ENCODE results near the gene SLC6A12. TPM values are rescaled to one million over a fixed set of nuclear protein-coding genes. Genes with fewer than 3 reads are reported as not detected.
A peak's percentile ranks its signal among the peaks of the same experiment; 100 is the strongest.

SLC6A12 gene
- total RNA-seq, 1 experiment from 2014 or later = 0.17 TPM

DNA sequence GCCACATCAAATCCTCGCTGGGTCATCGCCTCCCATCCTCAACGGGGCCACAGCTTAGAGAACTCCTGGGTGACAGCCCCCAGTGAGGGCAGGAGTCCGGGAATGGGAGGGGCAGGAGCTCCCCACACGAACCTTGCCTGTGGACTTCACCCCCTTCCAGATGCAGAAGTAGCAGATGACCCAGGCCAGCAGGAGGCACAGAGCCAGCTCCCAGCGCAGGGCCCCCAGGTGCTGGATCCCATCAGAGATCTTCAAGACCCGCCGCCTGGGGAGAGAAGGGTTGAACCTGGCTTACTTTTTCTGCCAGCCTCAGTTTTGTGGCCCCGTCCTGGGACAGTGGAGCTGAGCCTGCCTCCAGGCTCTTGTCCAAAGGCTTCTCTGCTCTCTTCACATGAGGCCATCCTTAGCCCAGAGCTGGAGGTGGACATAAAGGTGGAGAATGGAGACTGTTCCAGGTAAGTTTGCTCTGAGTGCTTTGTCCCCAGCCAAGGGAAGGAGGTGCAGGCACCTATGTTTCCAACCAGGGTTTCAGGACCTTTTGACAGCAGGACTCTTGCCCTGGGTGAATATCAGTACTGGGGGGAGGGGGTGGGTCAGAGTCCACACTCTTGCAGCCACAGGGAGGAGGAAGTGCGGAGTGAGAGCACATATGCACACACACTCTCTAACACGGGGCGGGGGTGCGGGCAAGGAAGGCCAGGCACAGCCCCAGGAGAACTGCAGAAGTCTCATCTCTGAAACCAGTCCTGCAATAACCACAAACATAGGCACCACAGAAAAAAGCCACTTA is 23.3 kb upstream of the SLC6A12 start:
- H4K8ac ChIP-seq (replicated peaks; ENCODE audit: insufficient read length, low read depth, low read length) = no peak overlapping the region
- H3K9me3 ChIP-seq (ENCODE audit: control insufficient read depth, low read depth, low read length) = peaks cover 8% of the 10 kb centered on the region
- H2BK120ac ChIP-seq (ENCODE audit: low read depth, low read length, poor library complexity, severe bottlenecking) = no peak overlapping the region
- H3K23ac ChIP-seq (ENCODE audit: insufficient read length, low read depth, low read length) = no peak overlapping the region
- H2BK20ac ChIP-seq (ENCODE audit: low read depth, low read length, poor library complexity, severe bottlenecking) = no peak overlapping the region
- H2BK12ac ChIP-seq (ENCODE audit: insufficient read length, low read depth, low read length) = no peak overlapping the region
- no CpG with 5 or more reads among the region's 13 CpGs for WGBS (ENCODE audit: extremely low coverage, insufficient read length, low lambda C conversion rate)
- H3T11ph ChIP-seq (ENCODE audit: low read length) = no peak overlapping the region
- H2AFZ ChIP-seq (ENCODE audit: low read length) = no peak overlapping the region
- Mint-ChIP-seq H3K36me3 (ENCODE audit: insufficient read depth in 1 of 3, low read depth in 3 of 3) (peaks cover 3 to 17% (median 13%) of the 10 kb centered on the region in 3 experiments; a peak in 6 of 7 replicates), H3K27ac (no peak overlapping the region), H3K27me3 (ENCODE audit: low read depth) (peaks cover 14% of the 10 kb centered on the region), H3K9me3 (peaks cover 23 to 26% of the 10 kb centered on the region in 2 experiments), H3K4me1 (peaks cover 0 to 8% of the 10 kb centered on the region in 2 experiments; a peak in 2 of 4 replicates), H3K4me3 (no peak overlapping the region)
- no peak overlapping the region for H2AK5ac ChIP-seq (ENCODE audit: insufficient read length, low read length)
- H4K91ac ChIP-seq (ENCODE audit: insufficient read length, low read depth, low read length) = no peak overlapping the region
- no peak overlapping the region for H2BK5ac ChIP-seq (ENCODE audit: insufficient read length, low read length)
- H3K4ac ChIP-seq (ENCODE audit: low read depth, low read length) = no peak overlapping the region
- H3K79me2 ChIP-seq (ENCODE audit: insufficient read depth, low read length) = no peaks in the 10 kb centered on the region
- H3K4me2 ChIP-seq (ENCODE audit: insufficient read depth, insufficient read length, low read length) = no peak overlapping the region
- TF ChIP-seq CTCF (conservative IDR thresholded peaks at IDR 0.05) = no peak
- H2BK15ac ChIP-seq (ENCODE audit: low read depth, low read length) = no peak overlapping the region
- no peak overlapping the region for H3K27ac ChIP-seq (ENCODE audit: insufficient read length, low read depth, low read length)
- no peaks in the 10 kb centered on the region for H3K4me1 ChIP-seq (ENCODE audit: insufficient read depth, low read length)
- peak; percentile 17 for DNase-seq
- H3K27me3 ChIP-seq (ENCODE audit: insufficient read depth, low read length) = no peaks in the 10 kb centered on the region
- no peaks in the 10 kb centered on the region for H4K20me1 ChIP-seq (ENCODE audit: control insufficient read depth, insufficient read depth, insufficient read length)
- H3K56ac ChIP-seq (ENCODE audit: insufficient read length, low read depth, low read length) = no peak overlapping the region
- no peak overlapping the region for H4K5ac ChIP-seq (ENCODE audit: insufficient read length, low read depth, low read length)
- no peak overlapping the region for H3K9ac ChIP-seq (ENCODE audit: extremely low read depth, insufficient read length, low read length)
- no peak overlapping the region for H3K18ac ChIP-seq (ENCODE audit: insufficient read length, low read depth, low read length)
- no peak overlapping the region for H3K14ac ChIP-seq (ENCODE audit: insufficient read depth, low read length)
- no peaks in the 10 kb centered on the region for H3K79me1 ChIP-seq (ENCODE audit: insufficient read depth, low read depth, low read length, poor library complexity, severe bottlenecking)
- no peaks in the 10 kb centered on the region for H3K23me2 ChIP-seq (ENCODE audit: insufficient read length, low read depth, low read length, poor library complexity, severe bottlenecking)
